ENCODE measurements around the gene PARD3B. TPM values are rescaled to one million over a fixed set of nuclear protein-coding genes. Genes with fewer than 3 reads are reported as not detected.

Gene PARD3B
- total and polyA plus RNA-seq, 2 of the 4 experiments (the other 2 are of a cell fraction), result 3.3 to 15.6 TPM

- peaks cover 3% of the 10 kb centered on the region for H3K4me1 ChIP-seq (ENCODE audit: control insufficient read depth, insufficient read depth, low read length)
- no peak overlapping the region for H4K91ac ChIP-seq (ENCODE audit: insufficient read depth, low read depth, low read length)
- ChIA-PET CTCF (interaction anchor here (1.2 kb wide), 1 partner anchor 11 kb away, joined by 4 read pairs; no protein-coding TSS in a partner anchor), POLR2A (ENCODE audit: unreplicated experiment) (no interaction called here)
- H2BK20ac ChIP-seq (ENCODE audit: low read depth, low read length), result no peak overlapping the region
- no peaks in the 10 kb centered on the region for H3K9me1 ChIP-seq (ENCODE audit: insufficient read depth, low read length)
- BruUV-seq (replicated peaks), result no TSS peak
- TF ChIP-seq BHLHE40 (IDR thresholded peaks at IDR 0.05; ENCODE audit: low read depth, low read length) (no peak), RCOR1 (IDR thresholded peaks at IDR 0.05; ENCODE audit: insufficient replicate concordance, low read length) (no peak), NFE2L2 (IDR thresholded peaks at IDR 0.05; ENCODE audit: low read depth, low read length) (no peak), RAD21 (IDR thresholded peaks at IDR 0.05; ENCODE audit: low read length) (no peak), CTCF (conservative IDR thresholded peaks at IDR 0.05; ENCODE audit: low read depth, low read length) (no peak), FOS (IDR thresholded peaks at IDR 0.05; ENCODE audit: low read depth, low read length) (no peak), RFX5 (IDR thresholded peaks at IDR 0.05; ENCODE audit: low read depth, low read length) (no peak), SMC3 (IDR thresholded peaks at IDR 0.05; ENCODE audit: low read depth, low read length) (no peak), MAFK (IDR thresholded peaks at IDR 0.05; ENCODE audit: low read depth, low read length) (no peak), POLR2A (IDR thresholded peaks at IDR 0.05; ENCODE audit: low read depth, low read length) (no peak), CHD1 (IDR thresholded peaks at IDR 0.05; ENCODE audit: low read depth, low read length) (no peak), MXI1 (IDR thresholded peaks at IDR 0.05; ENCODE audit: borderline replicate concordance, low read depth, low read length) (no peak), MAZ (IDR thresholded peaks at IDR 0.05; ENCODE audit: borderline replicate concordance, low read depth, low read length) (no peak), CEBPB (IDR thresholded peaks at IDR 0.05; ENCODE audit: low read depth, low read length) (no peak)
- TF ChIP-seq, protein P1, sequence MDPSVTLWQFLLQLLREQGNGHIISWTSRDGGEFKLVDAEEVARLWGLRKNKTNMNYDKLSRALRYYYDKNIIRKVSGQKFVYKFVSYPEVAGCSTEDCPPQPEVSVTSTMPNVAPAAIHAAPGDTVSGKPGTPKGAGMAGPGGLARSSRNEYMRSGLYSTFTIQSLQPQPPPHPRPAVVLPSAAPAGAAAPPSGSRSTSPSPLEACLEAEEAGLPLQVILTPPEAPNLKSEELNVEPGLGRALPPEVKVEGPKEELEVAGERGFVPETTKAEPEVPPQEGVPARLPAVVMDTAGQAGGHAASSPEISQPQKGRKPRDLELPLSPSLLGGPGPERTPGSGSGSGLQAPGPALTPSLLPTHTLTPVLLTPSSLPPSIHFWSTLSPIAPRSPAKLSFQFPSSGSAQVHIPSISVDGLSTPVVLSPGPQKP (IDR thresholded peaks at IDR 0.05; ENCODE audit: borderline replicate concordance, low read depth, low read length), result no peak
- TF ChIP-seq, protein P2, sequence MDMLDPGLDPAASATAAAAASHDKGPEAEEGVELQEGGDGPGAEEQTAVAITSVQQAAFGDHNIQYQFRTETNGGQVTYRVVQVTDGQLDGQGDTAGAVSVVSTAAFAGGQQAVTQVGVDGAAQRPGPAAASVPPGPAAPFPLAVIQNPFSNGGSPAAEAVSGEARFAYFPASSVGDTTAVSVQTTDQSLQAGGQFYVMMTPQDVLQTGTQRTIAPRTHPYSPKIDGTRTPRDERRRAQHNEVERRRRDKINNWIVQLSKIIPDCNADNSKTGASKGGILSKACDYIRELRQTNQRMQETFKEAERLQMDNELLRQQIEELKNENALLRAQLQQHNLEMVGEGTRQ (IDR thresholded peaks at IDR 0.05; ENCODE audit: low read depth, low read length), result no peak
- H3K18ac ChIP-seq (ENCODE audit: low read depth, low read length), result no peak overlapping the region
- DNase-seq, result no peak
- H4K20me1 ChIP-seq (ENCODE audit: insufficient read depth, low read length), result peaks cover 14% of the 10 kb centered on the region
- no peak overlapping the region; the same call in 1 of the 2 replicates for H3K14ac ChIP-seq (replicated peaks; ENCODE audit: low read depth, low read length)
- H2AK9ac ChIP-seq (replicated peaks; ENCODE audit: low read depth, low read length, poor library complexity), result no peak overlapping the region
- H3K9me3 ChIP-seq (ENCODE audit: control insufficient read depth, insufficient read depth, low read length), result no peaks in the 10 kb centered on the region
- H2AK5ac ChIP-seq (ENCODE audit: low read depth, low read length), result no peak overlapping the region
- no peak overlapping the region for H3K23ac ChIP-seq (ENCODE audit: low read depth, low read length)
- H3K27me3 ChIP-seq (ENCODE audit: control insufficient read depth, insufficient read depth, low read length), result no peaks in the 10 kb centered on the region
- H3K27ac ChIP-seq (ENCODE audit: insufficient read depth, low read length), result no peak overlapping the region
- no peak overlapping the region for H2BK120ac ChIP-seq (ENCODE audit: low read depth, low read length)
- intact Hi-C loops (cut with micrococcal nuclease) (no loop called here), dilution Hi-C loops (cut with HindIII; ENCODE audit: low sequenced_read_pairs, unreplicated experiment) (no loop called here), in situ Hi-C loops (cut with MboI; ENCODE audit: low sequenced_read_pairs) (no loop called here)
- H4K8ac ChIP-seq (ENCODE audit: low read depth in 2 of 2, low read length in 2 of 2), result no peak overlapping the region
- no peaks in the 10 kb centered on the region for H3K36me3 ChIP-seq (ENCODE audit: control insufficient read depth, insufficient read depth, low read length)
- H2BK5ac ChIP-seq (ENCODE audit: low read depth, low read length, poor library complexity, severe bottlenecking), result no peak overlapping the region
- H3K79me1 ChIP-seq (ENCODE audit: low read depth in 1 of 2, low read length in 2 of 2), result peaks cover 12 to 35% of the 10 kb centered on the region in 2 experiments
- no peak overlapping the region for H3K56ac ChIP-seq (ENCODE audit: extremely low read depth, insufficient read depth, low read length)
- H3K4ac ChIP-seq (ENCODE audit: low read depth, low read length), result no peak overlapping the region
- no peak overlapping the region for H3K9ac ChIP-seq (ENCODE audit: low read depth, low read length)
- H4K5ac ChIP-seq (ENCODE audit: low read depth, low read length), result no peak overlapping the region
- no peak overlapping the region for H3K4me3 ChIP-seq (ENCODE audit: insufficient read depth, low read depth, low read length)
- H2BK15ac ChIP-seq (ENCODE audit: low read depth, low read length), result no peak overlapping the region
- ATAC-seq (ENCODE audit: low read depth), result no peak
- H3K4me2 ChIP-seq (ENCODE audit: low read depth, low read length), result no peak overlapping the region
- H2AFZ ChIP-seq (replicated peaks; ENCODE audit: low read length, poor library complexity), result no peak overlapping the region
Measured at GRCh38 chr2:204775766-204776165, 230.5 kb downstream of the PARD3B start.
